HUES64 (cell line): Measurements from ENCODE around the gene NMNAT1.
"Not testable (repeated sequence)": the region's sequence is repeated elsewhere in the genome, so short reads cannot be mapped to it uniquely, and the experiment has no call there.

Experiments
- H3K27ac ChIP-seq: 2 replicates; pipeline ENCODE4 v1.7.0; 2013; ENCODE audit warnings: low read depth, low read length, inconsistent platforms
- H3K27me3 ChIP-seq: 2 replicates; pipeline ENCODE4 v1.6.1; 2013; ENCODE audit warnings: mild to moderate bottlenecking, low read length; ENCODE audit not compliant: insufficient read depth
- H3K36me3 ChIP-seq: 2 replicates; pipeline ENCODE4 v1.6.1; 2013; ENCODE audit warnings: mild to moderate bottlenecking, low read length; ENCODE audit not compliant: insufficient read depth
- H3K4me1 ChIP-seq: 2 replicates; pipeline ENCODE4 v1.6.1; 2013; ENCODE audit warnings: mild to moderate bottlenecking, low read length, moderate library complexity; ENCODE audit not compliant: insufficient read depth
- H3K4me3 ChIP-seq: 2 replicates; pipeline ENCODE4 v1.5.1; 2013; ENCODE audit warnings: mild to moderate bottlenecking, low read length, moderate library complexity
- H3K9ac ChIP-seq: 2 replicates; pipeline ENCODE4 v1.6.1; 2013; ENCODE audit warnings: mild to moderate bottlenecking, low read depth, low read length
- H3K9me3 ChIP-seq: 2 replicates; pipeline ENCODE4 v1.6.1; 2013; ENCODE audit warnings: low read depth, low read length; ENCODE audit not compliant: insufficient read depth
- WGBS: fragments of 150-250, 120-280 bp; methylation state at CpG from one replicate; pipeline ENCODE4 v1.1.7; 2013; ENCODE audit warnings: missing lambda C conversion rate; 5-methylcytosine and 5-hydroxymethylcytosine counted together

The NMNAT1 gene

GRCh38 chr1:10021992-10022391 is 78.7 kb downstream of the NMNAT1 start:
- not testable (repeated sequence) for H3K36me3 ChIP-seq, H3K4me1 ChIP-seq, H3K9me3 ChIP-seq, H3K27ac ChIP-seq, H3K9ac ChIP-seq, H3K27me3 ChIP-seq, H3K4me3 ChIP-seq
- WGBS, result 92% methylated on average over 4 of the region's 4 CpGs

- H3K4me3 ChIP-seq, result no peak overlapping the region
- no peaks in the 10 kb centered on the region for H3K9me3 ChIP-seq
- H3K27me3 ChIP-seq, result no peaks in the 10 kb centered on the region
- no peaks in the 10 kb centered on the region for H3K4me1 ChIP-seq
- H3K27ac ChIP-seq, result no peak overlapping the region
- 92% methylated on average over 7 of the region's 7 CpGs for WGBS
- no peak overlapping the region for H3K9ac ChIP-seq
- no peaks in the 10 kb centered on the region for H3K36me3 ChIP-seq
Observed at GRCh38 chr1:10022656-10023055, 79.4 kb downstream of the NMNAT1 start.

DNA sequence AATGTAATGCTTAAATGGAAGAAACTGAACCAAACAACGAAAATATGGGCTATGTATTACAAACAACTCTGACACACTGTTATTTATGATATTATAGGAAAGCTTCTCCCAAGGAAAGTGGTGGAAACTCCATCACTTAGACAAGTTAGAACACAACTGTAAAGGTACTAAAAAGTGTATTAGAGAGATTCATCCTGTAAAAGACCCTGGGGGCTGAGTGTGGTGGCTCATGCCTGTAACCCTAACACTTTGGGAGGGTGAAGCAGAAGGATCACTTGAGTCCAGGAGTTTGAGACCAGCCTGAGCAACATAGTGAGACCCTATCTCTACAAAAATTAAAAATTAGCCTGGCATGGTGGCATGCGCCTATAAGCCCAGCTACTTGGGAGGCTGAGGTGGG is 82.1 kb downstream of the NMNAT1 start:
- Histone ChIP-seq H3K9me3 (no peaks in the 10 kb centered on the region), H3K27ac (no peak overlapping the region), H3K4me1 (no peaks in the 10 kb centered on the region), H3K4me3 (no peak overlapping the region), H3K36me3 (no peaks in the 10 kb centered on the region), H3K9ac (no peak overlapping the region), H3K27me3 (no peaks in the 10 kb centered on the region)
- 89% methylated on average over 1 of the region's 2 CpGs for WGBS

GRCh38 chr1:10027027-10027426 is 83.8 kb downstream of the NMNAT1 start:
- no peaks in the 10 kb centered on the region for H3K9me3 ChIP-seq
- no peak overlapping the region for H3K27ac ChIP-seq
- H3K36me3 ChIP-seq, result no peaks in the 10 kb centered on the region
- H3K4me3 ChIP-seq, result no peak overlapping the region
- no peaks in the 10 kb centered on the region for H3K27me3 ChIP-seq
- no peak overlapping the region for H3K9ac ChIP-seq
- no peaks in the 10 kb centered on the region; the same call in 1 of the 2 replicates for H3K4me1 ChIP-seq

DNA sequence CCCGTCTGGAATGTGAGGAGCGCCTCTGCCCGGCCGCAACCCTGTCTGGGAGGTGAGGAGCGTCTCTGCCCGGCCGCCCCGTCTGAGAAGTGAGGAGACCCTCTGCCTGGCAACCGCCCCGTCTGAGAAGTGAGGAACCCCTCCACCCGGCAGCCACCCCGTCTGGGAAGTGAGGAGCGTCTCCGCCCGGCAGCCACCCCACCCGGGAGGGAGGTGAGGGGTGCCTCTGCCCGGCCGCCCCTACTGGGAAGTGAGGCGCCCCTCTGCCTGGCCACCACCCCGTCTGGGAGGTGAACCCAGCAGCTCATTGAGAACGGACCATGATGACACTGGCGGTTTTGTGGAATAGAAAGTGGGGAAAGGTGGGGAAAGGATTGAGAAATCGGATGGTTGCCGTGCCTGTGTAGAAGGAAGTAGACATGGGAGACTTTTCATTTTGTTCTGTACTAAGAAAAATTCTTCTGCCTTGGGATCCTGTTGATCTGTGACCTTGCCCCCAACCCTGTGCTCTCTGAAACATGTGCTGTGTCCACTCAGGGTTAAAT is 85.8 kb downstream of the NMNAT1 start:
- not testable (repeated sequence) for H3K36me3 ChIP-seq, H3K4me1 ChIP-seq, H3K27ac ChIP-seq, H3K4me3 ChIP-seq, H3K27me3 ChIP-seq, H3K9ac ChIP-seq, H3K9me3 ChIP-seq
- WGBS, result 96% methylated on average over 24 of the region's 24 CpGs

DNA sequence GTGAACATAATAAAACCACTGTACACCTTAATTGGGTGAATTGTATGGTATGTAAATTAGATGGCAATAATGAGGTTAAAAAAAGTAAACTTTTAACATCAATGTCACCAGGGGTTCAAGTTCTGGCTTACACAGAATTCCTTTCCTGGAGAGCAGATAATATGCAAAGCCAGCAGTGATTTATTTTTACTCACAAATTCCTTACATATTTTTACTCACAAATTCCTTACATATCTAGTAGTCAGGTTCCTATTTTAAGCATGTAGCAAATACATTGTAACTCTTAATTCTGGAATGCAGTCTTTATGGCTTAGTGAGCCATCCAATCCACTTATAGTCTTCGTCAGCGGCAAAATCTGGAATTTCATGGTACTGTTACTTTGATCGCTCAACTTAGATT is 88.2 kb downstream of the NMNAT1 start:
- peaks cover 2% of the 10 kb centered on the region; the same call in 1 of the 2 replicates for H3K36me3 ChIP-seq
- H3K27ac ChIP-seq, result no peak overlapping the region
- no peaks in the 10 kb centered on the region for H3K9me3 ChIP-seq
- H3K4me1 ChIP-seq, result peaks cover 3% of the 10 kb centered on the region
- H3K9ac ChIP-seq, result no peak overlapping the region
- H3K4me3 ChIP-seq, result no peak overlapping the region
- WGBS, result no CpG with 5 or more reads among the region's 3 CpGs
- H3K27me3 ChIP-seq, result no peaks in the 10 kb centered on the region

DNA sequence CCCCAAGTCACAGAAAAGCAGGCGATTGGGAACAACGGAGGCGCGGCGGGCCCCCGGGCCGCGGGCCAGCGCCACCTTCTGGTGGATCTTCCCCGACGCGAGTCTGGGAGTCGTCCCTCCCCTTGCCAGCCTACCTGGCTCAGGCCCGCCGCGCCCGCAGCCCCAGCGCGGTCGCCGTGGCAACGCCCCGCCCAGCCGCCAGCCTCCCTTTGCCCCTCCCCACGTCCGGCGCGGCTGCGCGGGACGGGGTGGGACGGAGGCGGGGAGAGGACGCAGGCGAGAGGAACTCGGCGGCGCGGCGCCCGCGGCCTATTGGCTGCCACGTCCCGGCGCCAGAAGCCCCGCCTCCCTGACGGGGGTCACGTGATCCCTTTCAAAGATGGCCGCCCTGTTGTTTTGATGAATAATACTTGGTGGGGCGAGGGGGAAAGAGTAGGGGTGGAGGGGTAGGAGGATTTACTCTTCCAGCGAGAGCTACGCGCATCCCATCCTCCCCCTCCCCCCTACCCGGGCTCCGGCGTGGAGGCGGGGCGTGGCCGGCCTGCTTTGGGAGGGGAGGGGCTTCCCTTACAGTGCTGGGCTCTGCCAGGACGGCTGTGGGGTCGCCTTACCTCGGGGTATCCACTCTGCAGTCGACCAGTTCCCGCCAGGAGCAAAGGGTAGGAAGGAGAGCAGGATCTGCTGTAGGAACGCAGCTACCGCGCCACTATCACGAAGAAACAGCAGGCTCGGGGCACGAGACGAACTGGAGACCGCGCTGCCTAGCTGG is 89.5 kb downstream of the NMNAT1 start, which contains the start of gene UBE4B:
UBE4B (plus strand) TSS at position 369 of the 769 bp plus-strand sequence. CDS start 713 bp downstream, outside the sequence.
- Histone ChIP-seq H3K4me3 (peak within 1 kb of the TSS; percentile 95), H3K27me3 (no peaks in the 10 kb centered on the region), H3K4me1 (peaks cover 3% of the 10 kb centered on the region), H3K36me3 (peaks cover 11% of the 10 kb centered on the region), H3K27ac (peak within 1 kb of the TSS; percentile 94), H3K9ac (peak within 1 kb of the TSS; percentile 92), H3K9me3 (no peaks in the 10 kb centered on the region)
- under 1% methylated on average over 68 of the region's 73 CpGs for WGBS

DNA sequence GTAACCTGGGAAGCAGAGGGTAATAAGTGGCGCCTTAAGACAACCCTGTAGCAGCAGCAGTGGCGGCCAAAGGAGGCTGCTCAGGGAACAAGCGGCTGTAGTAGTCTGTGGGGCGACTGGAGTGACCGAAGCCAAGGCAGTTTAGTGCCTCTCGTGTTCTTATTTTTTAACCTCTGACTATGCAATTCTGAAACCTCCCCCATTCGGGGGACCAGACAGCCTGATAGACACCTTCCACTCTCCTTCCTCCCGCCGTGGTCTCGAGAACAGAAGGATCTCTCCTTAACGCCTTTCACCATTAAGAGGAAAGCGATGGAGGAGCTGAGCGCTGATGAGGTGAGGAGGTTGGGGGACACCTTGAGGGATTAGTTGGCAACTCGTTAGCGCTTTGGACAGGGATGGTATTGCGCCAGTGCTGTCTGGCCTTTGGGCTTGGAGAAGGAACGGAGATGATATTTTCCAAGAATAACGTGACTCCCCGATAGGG is 90.1 kb downstream of the NMNAT1 start:
- peaks cover 3% of the 10 kb centered on the region for H3K4me1 ChIP-seq
- H3K27me3 ChIP-seq, result no peaks in the 10 kb centered on the region
- H3K4me3 ChIP-seq, result peak overlapping the region; percentile 95
- peak overlapping the region; percentile 92 for H3K9ac ChIP-seq
- peaks cover 15% of the 10 kb centered on the region for H3K36me3 ChIP-seq
- no peaks in the 10 kb centered on the region for H3K9me3 ChIP-seq
- peak overlapping the region; percentile 94 for H3K27ac ChIP-seq
- 1% methylated on average over 17 of the region's 19 CpGs for WGBS
